Sigmoid colon (tissue), 7 donors: Measurements from ENCODE around the gene PCCB. TPM values are rescaled to one million over a fixed set of nuclear protein-coding genes. Genes with fewer than 3 reads are reported as not detected.

ENCODE experiments used
- DNase-seq: peaks from one replicate; pipeline ENCODE4 v3.0.0-alpha.2; 2019
- H3K27ac ChIP-seq, 4 donors: fragments of 200-600 bp; sonication (generic); one replicate each; pipeline ENCODE4 v1.5.1; 2016 to 2019; ENCODE audit warnings: mild to moderate bottlenecking in 1 of 4
- H3K27me3 ChIP-seq, 3 donors: fragments of 200-600 bp; sonication (generic); one replicate each; pipeline ENCODE4 v1.5.1; 2019; ENCODE audit warnings: mild to moderate bottlenecking in 1 of 3
- H3K36me3 ChIP-seq, 4 donors: fragments of 200-600 bp; sonication (generic); one replicate each; pipeline ENCODE4 v1.5.1; 2016 to 2019
- H3K4me1 ChIP-seq, 4 donors: fragments of 200-600 bp; sonication (generic); one replicate each; pipeline ENCODE4 v1.5.1; 2017 to 2019
- H3K4me3 ChIP-seq, 4 donors: fragments of 200-600 bp; sonication (generic); one replicate each; pipeline ENCODE4 v1.5.1; 2017 to 2019; ENCODE audit warnings: mild to moderate bottlenecking in 2 of 4, moderate library complexity in 1 of 4
- H3K9me3 ChIP-seq, 4 donors: fragments of 200-600 bp in 3 of 4; sonication (generic) in 3 of 4; one replicate each; pipeline versions ENCODE4 v1.5.1 to v1.6.1; 2013 to 2019
- EP300 ChIP-seq, 4 donors: sonication (generic); formaldehyde crosslinking; IDR thresholded peaks; one replicate each; pipeline ENCODE4 v1.6.1; 2017; ENCODE audit warnings: antibody characterized with exemption in 4 of 4
- POLR2A ChIP-seq, 2 donors: fragments of 450-650 bp; IDR thresholded peaks; one replicate each; pipeline ENCODE4 v1.6.1; 2016; ENCODE audit warnings: antibody characterized with exemption in 2 of 2, mild to moderate bottlenecking in 2 of 2, moderate library complexity in 2 of 2
- POLR2AphosphoS5 ChIP-seq, 4 donors: sonication (generic); formaldehyde crosslinking; IDR thresholded peaks; one replicate each; pipeline ENCODE4 v1.6.1; 2017; ENCODE audit warnings: antibody characterized with exemption in 4 of 4
- WGBS, 2 donors: extraction: QIAGEN DNeasy Blood & Tissue Kit; methylation state at CpG; one replicate each; pipeline ENCODE4 v1.1.7; 2013; 5-methylcytosine and 5-hydroxymethylcytosine counted together
- intact Hi-C: fragments of 100-400 bp; cut with DNase I; formaldehyde crosslinking; loops from one replicate; pipeline ENCODE4 v1.15.1; 2023
- polyA plus RNA-seq, 3 donors: library from polyadenylated mRNA; stranded (reverse); fragments of 200-250 nt; gene quantifications; one replicate each; pipeline ENCODE4 v1.2.3, GENCODE V29; 2013
- total RNA-seq, 4 donors: library from RNA; depleted of rRNA; stranded (reverse); fragments of >200 nt; gene quantifications; one replicate each; pipeline ENCODE4 v1.1.0, GENCODE V29; 2016
- TF ChIP-seq, protein P1 (sequence below), 4 experiments: fragments of 450-650 bp in 3 of 4; fragments of 200-600 bp in 1 of 4; IDR thresholded peaks; one replicate each; pipeline ENCODE4 v1.5.1; 2016 to 2019; ENCODE audit warnings: antibody characterized with exemption in 4 of 4, mild to moderate bottlenecking in 3 of 4, moderate library complexity in 2 of 4
- donor health status: healthy with polysubstance abuse.
- donor health status: Bipolar disorder and iron deficiency.
- donor health status: healthy.

PCCB gene
- total and polyA plus RNA-seq, 7 donors: 24.8 to 64.3 (median 31.2) TPM

DNA sequence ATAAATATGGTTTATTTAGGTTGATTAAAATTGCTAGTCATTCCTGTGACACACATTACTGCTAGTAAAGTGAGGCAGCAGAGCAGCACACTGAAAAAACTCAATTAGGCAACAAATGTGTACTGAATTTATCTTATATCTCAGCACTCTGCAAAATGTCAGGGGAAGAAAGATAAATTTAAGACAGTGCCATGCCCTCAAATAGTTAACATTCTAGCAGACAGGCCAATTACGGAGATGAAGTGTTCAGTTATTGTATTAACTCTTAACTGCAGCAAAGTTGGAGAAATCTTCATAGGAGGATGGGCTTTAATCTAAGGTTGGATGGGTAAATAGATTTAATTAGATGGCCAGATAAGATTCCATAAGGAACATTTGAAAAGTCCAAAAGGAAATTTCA is 127.9 kb downstream of the PCCB start:
- DNase-seq: no peak
- no peaks in the 10 kb centered on the region for H3K9me3 ChIP-seq
- no peak overlapping the region for H3K27ac ChIP-seq
- intact Hi-C loops: no loop called here
- 82 to 88% methylated on average over 1 of the region's 1 CpG for WGBS, 2 donors
- TF ChIP-seq, protein P1, sequence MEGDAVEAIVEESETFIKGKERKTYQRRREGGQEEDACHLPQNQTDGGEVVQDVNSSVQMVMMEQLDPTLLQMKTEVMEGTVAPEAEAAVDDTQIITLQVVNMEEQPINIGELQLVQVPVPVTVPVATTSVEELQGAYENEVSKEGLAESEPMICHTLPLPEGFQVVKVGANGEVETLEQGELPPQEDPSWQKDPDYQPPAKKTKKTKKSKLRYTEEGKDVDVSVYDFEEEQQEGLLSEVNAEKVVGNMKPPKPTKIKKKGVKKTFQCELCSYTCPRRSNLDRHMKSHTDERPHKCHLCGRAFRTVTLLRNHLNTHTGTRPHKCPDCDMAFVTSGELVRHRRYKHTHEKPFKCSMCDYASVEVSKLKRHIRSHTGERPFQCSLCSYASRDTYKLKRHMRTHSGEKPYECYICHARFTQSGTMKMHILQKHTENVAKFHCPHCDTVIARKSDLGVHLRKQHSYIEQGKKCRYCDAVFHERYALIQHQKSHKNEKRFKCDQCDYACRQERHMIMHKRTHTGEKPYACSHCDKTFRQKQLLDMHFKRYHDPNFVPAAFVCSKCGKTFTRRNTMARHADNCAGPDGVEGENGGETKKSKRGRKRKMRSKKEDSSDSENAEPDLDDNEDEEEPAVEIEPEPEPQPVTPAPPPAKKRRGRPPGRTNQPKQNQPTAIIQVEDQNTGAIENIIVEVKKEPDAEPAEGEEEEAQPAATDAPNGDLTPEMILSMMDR (IDR thresholded peaks at IDR 0.05): no peak
- TF ChIP-seq EP300 (IDR thresholded peaks at IDR 0.05) (no peak), POLR2A (IDR thresholded peaks at IDR 0.05) (no peak), POLR2AphosphoS5 (IDR thresholded peaks at IDR 0.05) (no peak)
- no peak overlapping the region for H3K4me3 ChIP-seq
- H3K4me1 ChIP-seq: peaks cover 0 to 6% (median 0%) of the 10 kb centered on the region in 4 donors
- H3K36me3 ChIP-seq: peaks cover 0 to 7% (median 3%) of the 10 kb centered on the region in 4 donors
- H3K27me3 ChIP-seq: no peaks in the 10 kb centered on the region

Other genes with a start within 250 kb of the PCCB start
- 10 to 100 TPM; 18.7 to 23.9 (median 20.8) TPM for gene MSL2, start 54.0 kb upstream of the PCCB start, total RNA-seq
- gene MSL2, start 54.0 kb upstream of the PCCB start, polyA plus RNA-seq: 10 to 100 TPM in 1 of 3 donors, 1 to 10 TPM in 2; 3.2 to 13.1 (median 3.6) TPM